Panc1 (cell line): ENCODE results near the gene RCOR3.

Source experiments
- POLR2AphosphoS5 ChIP-seq: IDR thresholded peaks from 2 replicates; pipeline ENCODE4 v1.6.1; 2012; ENCODE audit warnings: mild to moderate bottlenecking, low read depth, low read length, moderate library complexity
- TF ChIP-seq, protein P1 (sequence below): fragments of 450-650 bp; IDR thresholded peaks from 2 replicates; pipeline ENCODE4 v1.5.1; 2017; ENCODE audit warnings: mild to moderate bottlenecking

DNA sequence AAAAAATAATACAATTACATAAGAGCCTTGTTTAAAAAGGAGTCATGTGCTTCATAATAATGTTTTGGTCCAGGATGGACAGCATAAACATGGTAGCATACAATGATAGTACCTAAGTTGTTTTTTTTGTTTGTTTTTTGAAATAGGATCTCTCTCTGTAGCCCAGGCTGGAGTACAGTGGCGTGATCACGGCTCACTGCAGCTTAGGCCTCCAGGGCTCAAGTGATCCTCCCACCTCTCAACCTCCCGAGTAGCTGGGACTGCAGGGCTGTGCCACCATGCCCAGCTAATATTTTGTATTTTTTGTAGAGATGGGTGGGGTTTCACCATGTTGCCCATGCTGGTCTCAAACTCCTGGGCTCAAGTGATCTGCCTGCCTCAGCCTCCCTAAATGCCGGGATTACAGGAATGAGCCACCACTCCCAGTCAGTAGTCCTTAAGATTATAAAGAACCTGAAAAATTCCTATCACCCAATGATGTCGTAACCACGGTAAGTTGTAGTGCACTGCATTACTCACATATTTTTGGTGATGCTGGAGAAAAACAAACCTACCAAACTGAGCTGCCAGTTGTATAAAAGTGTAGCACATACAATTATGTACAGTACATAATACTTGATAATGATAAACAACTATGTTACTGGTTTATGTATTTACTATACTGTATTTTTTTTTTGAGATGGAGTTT lies 22.4 kb upstream of the RCOR3 start:
- TF ChIP-seq, protein P1, sequence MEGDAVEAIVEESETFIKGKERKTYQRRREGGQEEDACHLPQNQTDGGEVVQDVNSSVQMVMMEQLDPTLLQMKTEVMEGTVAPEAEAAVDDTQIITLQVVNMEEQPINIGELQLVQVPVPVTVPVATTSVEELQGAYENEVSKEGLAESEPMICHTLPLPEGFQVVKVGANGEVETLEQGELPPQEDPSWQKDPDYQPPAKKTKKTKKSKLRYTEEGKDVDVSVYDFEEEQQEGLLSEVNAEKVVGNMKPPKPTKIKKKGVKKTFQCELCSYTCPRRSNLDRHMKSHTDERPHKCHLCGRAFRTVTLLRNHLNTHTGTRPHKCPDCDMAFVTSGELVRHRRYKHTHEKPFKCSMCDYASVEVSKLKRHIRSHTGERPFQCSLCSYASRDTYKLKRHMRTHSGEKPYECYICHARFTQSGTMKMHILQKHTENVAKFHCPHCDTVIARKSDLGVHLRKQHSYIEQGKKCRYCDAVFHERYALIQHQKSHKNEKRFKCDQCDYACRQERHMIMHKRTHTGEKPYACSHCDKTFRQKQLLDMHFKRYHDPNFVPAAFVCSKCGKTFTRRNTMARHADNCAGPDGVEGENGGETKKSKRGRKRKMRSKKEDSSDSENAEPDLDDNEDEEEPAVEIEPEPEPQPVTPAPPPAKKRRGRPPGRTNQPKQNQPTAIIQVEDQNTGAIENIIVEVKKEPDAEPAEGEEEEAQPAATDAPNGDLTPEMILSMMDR: no peak
- no peak for TF ChIP-seq POLR2AphosphoS5
